Measurements from ENCODE around the gene KCNIP4.

- TF ChIP-seq CTCF (IDR thresholded peaks at IDR 0.05) = no peak
- no peak for TF ChIP-seq POLR2A (IDR thresholded peaks at IDR 0.05)
These were observed 14.1 kb upstream of the KCNIP4 start for GRCh38 chr4:21962691-21963090.

Data from transverse colon (tissue), 3 donors.